Upper lobe of left lung (tissue), 6 donors: Measurements from ENCODE around the gene SURF4. TPM values are rescaled to one million over a fixed set of nuclear protein-coding genes. Genes with fewer than 3 reads are reported as not detected.

Experiments used
- ATAC-seq, 2 donors: fragments of 200-7000 bp; cut with Tn5 transposase; one replicate each; pipeline ENCODE4 v1.9.1; 2022; ENCODE audit warnings: mild to moderate bottlenecking in 2 of 2, moderate library complexity in 2 of 2; ENCODE audit not compliant: low FRiP score in 2 of 2
- DNase-seq, 2 donors: peaks; one replicate each; pipeline ENCODE4 v3.0.0-alpha.2; 2019 to 2020
- H3K27ac ChIP-seq, 4 donors: fragments of 200-600 bp; sonication (generic); one replicate each; pipeline ENCODE4 v1.5.1; 2016 to 2019
- H3K27me3 ChIP-seq, 4 donors: fragments of 200-600 bp; sonication (generic); one replicate each; pipeline ENCODE4 v1.5.1; 2017 to 2019
- H3K36me3 ChIP-seq, 4 donors: fragments of 200-600 bp; sonication (generic); one replicate each; pipeline ENCODE4 v1.5.1; 2016 to 2019
- H3K4me1 ChIP-seq, 4 donors: fragments of 200-600 bp; sonication (generic); one replicate each; pipeline ENCODE4 v1.5.1; 2018 to 2019
- H3K4me3 ChIP-seq, 4 donors: fragments of 200-600 bp; sonication (generic); one replicate each; pipeline ENCODE4 v1.5.1; 2017 to 2019; ENCODE audit warnings: mild to moderate bottlenecking in 2 of 4, moderate library complexity in 1 of 4
- H3K9me3 ChIP-seq, 4 donors: fragments of 200-600 bp; sonication (generic); one replicate each; pipeline ENCODE4 v1.5.1; 2018 to 2019
- CTCF ChIP-seq, 6 experiments: fragments of 450-650 bp in 4 of 6; fragments of 200-600 bp in 2 of 6; sonication (generic) in 2 of 6; IDR thresholded peaks; one replicate each; pipeline ENCODE4 v1.5.1; 2016 to 2019; ENCODE audit warnings: antibody characterized with exemption in 6 of 6
- EP300 ChIP-seq, 4 donors: sonication (generic); formaldehyde crosslinking; IDR thresholded peaks; one replicate each; pipeline ENCODE4 v1.5.1; 2017; ENCODE audit warnings: antibody characterized with exemption in 4 of 4, control low read depth in 2 of 4
- POLR2A ChIP-seq, 4 donors: fragments of 450-650 bp; IDR thresholded peaks; one replicate each; pipeline ENCODE4 v1.5.1; 2016 to 2017; ENCODE audit warnings: antibody characterized with exemption in 4 of 4, mild to moderate bottlenecking in 2 of 4
- POLR2AphosphoS5 ChIP-seq, 2 donors: sonication (generic); formaldehyde crosslinking; IDR thresholded peaks; one replicate each; pipeline ENCODE4 v1.5.1; 2017; ENCODE audit warnings: antibody characterized with exemption in 2 of 2
- WGBS, 2 donors: methylation state at CpG; one replicate each; pipeline ENCODE4 v1.1.5; 2017 to 2018; 5-methylcytosine and 5-hydroxymethylcytosine counted together
- total RNA-seq, 6 donors: library from RNA; depleted of rRNA in 4 of 6; stranded (reverse); fragments of >200 nt in 4 of 6; gene quantifications; one replicate each; pipeline versions ENCODE4 v1.1.0 to v1.2.1, GENCODE V29; 2016 to 2021
- donor health status: DM: no; HTN: no; CAD: no; lungs with moderate emphysema.
- donor health status: DM: no; HTN: yes; CAD: no; lungs with severe emphysema.

SURF4 gene
- total RNA-seq, 6 donors from 2014 or later = 66.0 to 208 (median 137) TPM

GRCh38 chr9:133400292-133400691 lies 24.4 kb upstream of the SURF4 start:
- Histone ChIP-seq H3K27me3 (no peaks in the 10 kb centered on the region), H3K4me1 (no peaks in the 10 kb centered on the region), H3K9me3 (no peaks in the 10 kb centered on the region), H3K36me3 (peaks cover 0 to 13% (median 6%) of the 10 kb centered on the region in 4 donors), H3K4me3 (no peak overlapping the region), H3K27ac (no peak overlapping the region)
- ATAC-seq (no peak), DNase-seq (no peak)
- 100% methylated on average over 7 of the region's 12 CpGs; no CpG with 5 or more reads in 1 of the 2 donors for WGBS, 2 donors
- TF ChIP-seq EP300 (IDR thresholded peaks at IDR 0.05) (no peak), CTCF (IDR thresholded peaks at IDR 0.05) (no peak), POLR2AphosphoS5 (IDR thresholded peaks at IDR 0.05) (no peak), POLR2A (IDR thresholded peaks at IDR 0.05) (no peak)

GRCh38 chr9:133397895-133398294 lies 22.0 kb upstream of the SURF4 start:
- 78% methylated on average over 7 to 9 of the region's 9 CpGs for WGBS, 2 donors
- no peak for TF ChIP-seq EP300 (IDR thresholded peaks at IDR 0.05)
- DNase-seq = no peak

GRCh38 chr9:133397370-133397769 lies 21.5 kb upstream of the SURF4 start:
- ATAC-seq = no peak
- no peak for TF ChIP-seq POLR2A (IDR thresholded peaks at IDR 0.05)
- TF ChIP-seq CTCF (IDR thresholded peaks at IDR 0.05) = no peak
- no peak for TF ChIP-seq POLR2AphosphoS5 (IDR thresholded peaks at IDR 0.05)
- TF ChIP-seq EP300 (IDR thresholded peaks at IDR 0.05) = no peak
- Histone ChIP-seq H3K27ac (no peak overlapping the region), H3K4me3 (no peak overlapping the region), H3K27me3 (no peaks in the 10 kb centered on the region), H3K36me3 (peaks cover 0 to 3% (median 0%) of the 10 kb centered on the region in 4 donors), H3K4me1 (no peaks in the 10 kb centered on the region), H3K9me3 (no peaks in the 10 kb centered on the region)
- no peak for DNase-seq
- WGBS, 2 donors = 77 to 81% methylated on average over 6 of the region's 6 CpGs

More at GRCh38 chr9:133397895-133398294, 22.0 kb upstream of the SURF4 start:
- H3K9me3 ChIP-seq = no peaks in the 10 kb centered on the region
- H3K4me3 ChIP-seq = no peak overlapping the region
- H3K36me3 ChIP-seq = peaks cover 0 to 3% (median 0%) of the 10 kb centered on the region in 4 donors
- no peak for ATAC-seq
- H3K27ac ChIP-seq = no peak overlapping the region
- no peaks in the 10 kb centered on the region for H3K27me3 ChIP-seq
- H3K4me1 ChIP-seq = no peaks in the 10 kb centered on the region

GRCh38 chr9:133396952-133397351 lies 21.1 kb upstream of the SURF4 start:
- H3K36me3 ChIP-seq = peaks cover 0 to 3% (median 0%) of the 10 kb centered on the region in 4 donors
- H3K27ac ChIP-seq = no peak overlapping the region
- no peaks in the 10 kb centered on the region for H3K4me1 ChIP-seq
- TF ChIP-seq POLR2AphosphoS5 (IDR thresholded peaks at IDR 0.05) (no peak), EP300 (IDR thresholded peaks at IDR 0.05) (no peak), CTCF (IDR thresholded peaks at IDR 0.05) (no peak), POLR2A (IDR thresholded peaks at IDR 0.05) (no peak)
- no peaks in the 10 kb centered on the region for H3K9me3 ChIP-seq
- DNase-seq (no peak), ATAC-seq (no peak)
- H3K4me3 ChIP-seq = no peak overlapping the region
- no peaks in the 10 kb centered on the region for H3K27me3 ChIP-seq
- 38 to 40% methylated on average over 6 to 14 of the region's 14 CpGs for WGBS, 2 donors

GRCh38 chr9:133394687-133395271 lies 18.9 kb upstream of the SURF4 start:
- WGBS, 2 donors = 28 to 42% methylated on average over 8 of the region's 8 CpGs
- DNase-seq (no peak), ATAC-seq (no peak)
- TF ChIP-seq CTCF (IDR thresholded peaks at IDR 0.05) = no peak
- TF ChIP-seq POLR2A (IDR thresholded peaks at IDR 0.05) = no peak
- TF ChIP-seq POLR2AphosphoS5 (IDR thresholded peaks at IDR 0.05) = no peak
- TF ChIP-seq EP300 (IDR thresholded peaks at IDR 0.05) = no peak
- Histone ChIP-seq H3K36me3 (no peaks in the 10 kb centered on the region), H3K27me3 (no peaks in the 10 kb centered on the region), H3K27ac (no peak overlapping the region), H3K9me3 (no peaks in the 10 kb centered on the region), H3K4me1 (no peaks in the 10 kb centered on the region), H3K4me3 (no peak overlapping the region)
